ENCODE measurements around the gene KRTAP10-3. TPM values are rescaled to one million over a fixed set of nuclear protein-coding genes. Genes with fewer than 3 reads are reported as not detected.

Gene KRTAP10-3
- polyA plus RNA-seq, 2 of the 4 experiments (the other 2 are of a cell fraction): not detected

GRCh38 chr21:44511219-44511937 is 47.2 kb downstream of the KRTAP10-3 start (continued):
- TF ChIP-seq RNF2 (IDR thresholded peaks at IDR 0.05; ENCODE audit: borderline replicate concordance, low read depth) (no peak), SMC3 (IDR thresholded peaks at IDR 0.05) (no peak), FOSL2 (IDR thresholded peaks at IDR 0.05) (no peak), FOSL2 (CRISPR knock-in tag; IDR thresholded peaks at IDR 0.05) (no peak)

GRCh38 chr21:44510508-44511218 is 47.9 kb downstream of the KRTAP10-3 start:
- WGBS (ENCODE audit: missing lambda C conversion rate): 18% methylated on average over 8 of the region's 36 CpGs
- Histone ChIP-seq H3K4me2 (peak overlapping the region; percentile 9; the same call in 1 of the 3 replicates), H3K9me3 (no peaks in the 10 kb centered on the region), H3K4me3 (no peak overlapping the region), H3K27ac (no peak overlapping the region), H3K4me1 (no peaks in the 10 kb centered on the region)
- ChIA-PET CTCF (interaction anchor here (0.7 to 2.4 kb wide), 18 partner anchors 9 to 618 kb away, joined by 3 to 14 read pairs (median 4); no protein-coding TSS in a partner anchor), POLR2A (no interaction called here)
- TF ChIP-seq BCL3 (IDR thresholded peaks at IDR 0.05) (no peak), RAD21 (conservative IDR thresholded peaks at IDR 0.05 in 1 of 2, IDR thresholded peaks at IDR 0.05 in 1 of 2) (peak; percentile 69 to 72), NPAS2 (CRISPR knock-in tag; IDR thresholded peaks at IDR 0.05; ENCODE audit: borderline replicate concordance) (no peak), NFE2L2 (conservative IDR thresholded peaks at IDR 0.05; ENCODE audit: low read length) (no peak), MAFK (IDR thresholded peaks at IDR 0.05; ENCODE audit: partially characterized antibody) (no peak), PBX3 (IDR thresholded peaks at IDR 0.05) (no peak), HDAC2 (IDR thresholded peaks at IDR 0.05) (no peak), ELK1 (IDR thresholded peaks at IDR 0.05; ENCODE audit: low read depth, low read length) (no peak), CEBPB (IDR thresholded peaks at IDR 0.05) (no peak), EP300 (IDR thresholded peaks at IDR 0.05) (no peak), FOSL2 (IDR thresholded peaks at IDR 0.05) (no peak), FOSL2 (CRISPR knock-in tag; IDR thresholded peaks at IDR 0.05) (no peak), JUNB (IDR thresholded peaks at IDR 0.05) (no peak), RNF2 (IDR thresholded peaks at IDR 0.05; ENCODE audit: borderline replicate concordance, low read depth) (no peak), CBX8 (IDR thresholded peaks at IDR 0.05) (no peak), RCOR1 (IDR thresholded peaks at IDR 0.05; ENCODE audit: low read depth, low read length) (no peak), HEYL (CRISPR knock-in tag; IDR thresholded peaks at IDR 0.05) (no peak), SMC3 (IDR thresholded peaks at IDR 0.05) (peak; percentile 56; the same call in 2 of the 3 replicates), POLR2AphosphoS2 (conservative IDR thresholded peaks at IDR 0.05; ENCODE audit: low read length) (no peak), PHF8 (IDR thresholded peaks at IDR 0.05; ENCODE audit: borderline replicate concordance, low read depth) (no peak), USF2 (IDR thresholded peaks at IDR 0.05) (no peak), HOXA7 (CRISPR knock-in tag; IDR thresholded peaks at IDR 0.05) (no peak), EHMT2 (IDR thresholded peaks at IDR 0.05; ENCODE audit: low read depth) (no peak)
- TF ChIP-seq, protein P1, sequence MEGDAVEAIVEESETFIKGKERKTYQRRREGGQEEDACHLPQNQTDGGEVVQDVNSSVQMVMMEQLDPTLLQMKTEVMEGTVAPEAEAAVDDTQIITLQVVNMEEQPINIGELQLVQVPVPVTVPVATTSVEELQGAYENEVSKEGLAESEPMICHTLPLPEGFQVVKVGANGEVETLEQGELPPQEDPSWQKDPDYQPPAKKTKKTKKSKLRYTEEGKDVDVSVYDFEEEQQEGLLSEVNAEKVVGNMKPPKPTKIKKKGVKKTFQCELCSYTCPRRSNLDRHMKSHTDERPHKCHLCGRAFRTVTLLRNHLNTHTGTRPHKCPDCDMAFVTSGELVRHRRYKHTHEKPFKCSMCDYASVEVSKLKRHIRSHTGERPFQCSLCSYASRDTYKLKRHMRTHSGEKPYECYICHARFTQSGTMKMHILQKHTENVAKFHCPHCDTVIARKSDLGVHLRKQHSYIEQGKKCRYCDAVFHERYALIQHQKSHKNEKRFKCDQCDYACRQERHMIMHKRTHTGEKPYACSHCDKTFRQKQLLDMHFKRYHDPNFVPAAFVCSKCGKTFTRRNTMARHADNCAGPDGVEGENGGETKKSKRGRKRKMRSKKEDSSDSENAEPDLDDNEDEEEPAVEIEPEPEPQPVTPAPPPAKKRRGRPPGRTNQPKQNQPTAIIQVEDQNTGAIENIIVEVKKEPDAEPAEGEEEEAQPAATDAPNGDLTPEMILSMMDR (IDR thresholded peaks at IDR 0.05): peak; percentile 56
- TF ChIP-seq, protein P2, sequence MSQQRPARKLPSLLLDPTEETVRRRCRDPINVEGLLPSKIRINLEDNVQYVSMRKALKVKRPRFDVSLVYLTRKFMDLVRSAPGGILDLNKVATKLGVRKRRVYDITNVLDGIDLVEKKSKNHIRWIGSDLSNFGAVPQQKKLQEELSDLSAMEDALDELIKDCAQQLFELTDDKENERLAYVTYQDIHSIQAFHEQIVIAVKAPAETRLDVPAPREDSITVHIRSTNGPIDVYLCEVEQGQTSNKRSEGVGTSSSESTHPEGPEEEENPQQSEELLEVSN (IDR thresholded peaks at IDR 0.05; ENCODE audit: borderline replicate concordance, low read depth): no peak
- TF ChIP-seq, protein P3, sequence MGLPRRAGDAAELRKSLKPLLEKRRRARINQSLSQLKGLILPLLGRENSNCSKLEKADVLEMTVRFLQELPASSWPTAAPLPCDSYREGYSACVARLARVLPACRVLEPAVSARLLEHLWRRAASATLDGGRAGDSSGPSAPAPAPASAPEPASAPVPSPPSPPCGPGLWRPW (IDR thresholded peaks at IDR 0.05): no peak
- DNase-seq (ENCODE audit: low read depth in 1 of 2, low spot score in 1 of 2): peak; percentile 20 to 41
- no peak for FAIRE-seq
- ATAC-seq: peak; percentile 59 to 90; a peak in 5 of 6 replicates

Data from A549 (cell line).